ENCODE results near the gene CNGA3.

Gene CNGA3

GRCh38 chr2:98376301-98376910 is 30.1 kb downstream of the CNGA3 start:
- no peak for TF ChIP-seq EZH2phosphoT487 (IDR thresholded peaks at IDR 0.05; ENCODE audit: low read depth)
- TF ChIP-seq CTCF (IDR thresholded peaks at IDR 0.05; ENCODE audit: low read depth, low read length): no peak
- no peak overlapping the region for H3K4me2 ChIP-seq (ENCODE audit: low read length)
- H3K9ac ChIP-seq (ENCODE audit: low read length): no peak overlapping the region
- no peaks in the 10 kb centered on the region for H4K20me1 ChIP-seq (ENCODE audit: insufficient read depth, low read length)
- no peaks in the 10 kb centered on the region for H3K9me3 ChIP-seq (ENCODE audit: insufficient read depth, low read length)
- peaks cover 46% of the 10 kb centered on the region; the same call in 1 of the 2 replicates for H3K27me3 ChIP-seq (ENCODE audit: low read depth, low read length)
- H2AFZ ChIP-seq (ENCODE audit: low read depth, low read length): no peak overlapping the region
- no peaks in the 10 kb centered on the region for H3K79me2 ChIP-seq (ENCODE audit: low read length)
- H3K27ac ChIP-seq (ENCODE audit: low read length): no peak overlapping the region
- no peaks in the 10 kb centered on the region for H3K4me1 ChIP-seq (ENCODE audit: low read length)
- H3K4me3 ChIP-seq (ENCODE audit: low read length): no peak overlapping the region
- no peaks in the 10 kb centered on the region for H3K36me3 ChIP-seq (replicated peaks; ENCODE audit: low read depth, low read length)

- peaks cover 46% of the 10 kb centered on the region; the same call in 1 of the 2 replicates for H3K27me3 ChIP-seq (ENCODE audit: low read depth, low read length)
- TF ChIP-seq CTCF (IDR thresholded peaks at IDR 0.05; ENCODE audit: low read depth, low read length) (no peak), EZH2phosphoT487 (IDR thresholded peaks at IDR 0.05; ENCODE audit: low read depth) (no peak)
- H3K9ac ChIP-seq (ENCODE audit: low read length): no peak overlapping the region
- H3K4me2 ChIP-seq (ENCODE audit: low read length): no peak overlapping the region
- no peaks in the 10 kb centered on the region for H3K36me3 ChIP-seq (replicated peaks; ENCODE audit: low read depth, low read length)
- H2AFZ ChIP-seq (ENCODE audit: low read depth, low read length): no peak overlapping the region
- H3K4me3 ChIP-seq (ENCODE audit: low read length): no peak overlapping the region
- H3K4me1 ChIP-seq (ENCODE audit: low read length): no peaks in the 10 kb centered on the region
- H3K27ac ChIP-seq (ENCODE audit: low read length): no peak overlapping the region
- H4K20me1 ChIP-seq (ENCODE audit: insufficient read depth, low read length): no peaks in the 10 kb centered on the region
- H3K9me3 ChIP-seq (ENCODE audit: insufficient read depth, low read length): no peaks in the 10 kb centered on the region
- H3K79me2 ChIP-seq (ENCODE audit: low read length): no peaks in the 10 kb centered on the region
Measured at GRCh38 chr2:98376996-98377395, 30.7 kb downstream of the CNGA3 start.

- Histone ChIP-seq H3K27ac (ENCODE audit: low read length) (no peak overlapping the region), H3K9me3 (ENCODE audit: insufficient read depth, low read length) (no peaks in the 10 kb centered on the region), H3K9ac (ENCODE audit: low read length) (no peak overlapping the region), H2AFZ (ENCODE audit: low read depth, low read length) (no peak overlapping the region), H4K20me1 (ENCODE audit: insufficient read depth, low read length) (no peaks in the 10 kb centered on the region), H3K36me3 (replicated peaks; ENCODE audit: low read depth, low read length) (no peaks in the 10 kb centered on the region), H3K27me3 (ENCODE audit: low read depth, low read length) (peaks cover 46% of the 10 kb centered on the region; the same call in 1 of the 2 replicates), H3K4me1 (ENCODE audit: low read length) (no peaks in the 10 kb centered on the region), H3K4me3 (ENCODE audit: low read length) (no peak overlapping the region), H3K79me2 (ENCODE audit: low read length) (no peaks in the 10 kb centered on the region), H3K4me2 (ENCODE audit: low read length) (no peak overlapping the region)
- TF ChIP-seq CTCF (IDR thresholded peaks at IDR 0.05; ENCODE audit: low read depth, low read length): no peak
- no peak for TF ChIP-seq EZH2phosphoT487 (IDR thresholded peaks at IDR 0.05; ENCODE audit: low read depth)
Measured at GRCh38 chr2:98377544-98377943, 31.3 kb downstream of the CNGA3 start.

- Histone ChIP-seq H3K4me1 (ENCODE audit: low read length) (no peaks in the 10 kb centered on the region), H3K27me3 (ENCODE audit: low read depth, low read length) (peaks cover 45% of the 10 kb centered on the region; the same call in 1 of the 2 replicates), H3K4me2 (ENCODE audit: low read length) (no peak overlapping the region), H2AFZ (ENCODE audit: low read depth, low read length) (no peak overlapping the region), H3K4me3 (ENCODE audit: low read length) (no peak overlapping the region), H4K20me1 (ENCODE audit: insufficient read depth, low read length) (no peaks in the 10 kb centered on the region), H3K27ac (ENCODE audit: low read length) (no peak overlapping the region), H3K9me3 (ENCODE audit: insufficient read depth, low read length) (no peaks in the 10 kb centered on the region), H3K36me3 (replicated peaks; ENCODE audit: low read depth, low read length) (no peaks in the 10 kb centered on the region), H3K9ac (ENCODE audit: low read length) (no peak overlapping the region), H3K79me2 (ENCODE audit: low read length) (no peaks in the 10 kb centered on the region)
- TF ChIP-seq EZH2phosphoT487 (IDR thresholded peaks at IDR 0.05; ENCODE audit: low read depth): no peak
- no peak for TF ChIP-seq CTCF (IDR thresholded peaks at IDR 0.05; ENCODE audit: low read depth, low read length)
Measured at GRCh38 chr2:98378196-98378595, 31.9 kb downstream of the CNGA3 start.

Data from OCI-LY3 (cell line).